Effector memory CD4-positive, alpha-beta T cell (primary cell): ENCODE results near the gene CDK16.
A peak's percentile ranks its signal among the peaks of the same experiment; 100 is the strongest.

ENCODE experiments used
- DNase-seq, 3 donors: peaks; one replicate each; pipeline ENCODE4 v3.0.0-alpha.2; 2020
- H3K27ac ChIP-seq: 2 replicates; pipeline ENCODE4 v1.7.0; 2013; ENCODE audit warnings: mild to moderate bottlenecking, low read length, moderate library complexity; ENCODE audit not compliant: insufficient read depth, poor library complexity, severe bottlenecking
- H3K27me3 ChIP-seq: replicated peaks from 2 replicates; pipeline ENCODE4 v1.7.0; 2013; ENCODE audit warnings: mild to moderate bottlenecking, low read length; ENCODE audit not compliant: insufficient read depth, control insufficient read depth, poor library complexity, severe bottlenecking
- H3K36me3 ChIP-seq: 2 replicates; pipeline ENCODE4 v1.7.0; 2013; ENCODE audit warnings: mild to moderate bottlenecking, low read length, moderate library complexity; ENCODE audit not compliant: control insufficient read depth, insufficient read depth
- H3K4me1 ChIP-seq: 2 replicates; pipeline ENCODE4 v1.7.0; 2013; ENCODE audit warnings: low read length, mild to moderate bottlenecking; ENCODE audit not compliant: control insufficient read depth, insufficient read depth, poor library complexity, severe bottlenecking
- H3K4me3 ChIP-seq: 2 replicates; pipeline ENCODE4 v1.7.0; 2013; ENCODE audit warnings: low read length, low read depth, mild to moderate bottlenecking; ENCODE audit not compliant: insufficient read depth, poor library complexity, severe bottlenecking
- H3K9me3 ChIP-seq: 2 replicates; pipeline ENCODE4 v1.7.0; 2013; ENCODE audit warnings: mild to moderate bottlenecking, low read length, moderate library complexity; ENCODE audit not compliant: control insufficient read depth

CDK16 gene

DNA sequence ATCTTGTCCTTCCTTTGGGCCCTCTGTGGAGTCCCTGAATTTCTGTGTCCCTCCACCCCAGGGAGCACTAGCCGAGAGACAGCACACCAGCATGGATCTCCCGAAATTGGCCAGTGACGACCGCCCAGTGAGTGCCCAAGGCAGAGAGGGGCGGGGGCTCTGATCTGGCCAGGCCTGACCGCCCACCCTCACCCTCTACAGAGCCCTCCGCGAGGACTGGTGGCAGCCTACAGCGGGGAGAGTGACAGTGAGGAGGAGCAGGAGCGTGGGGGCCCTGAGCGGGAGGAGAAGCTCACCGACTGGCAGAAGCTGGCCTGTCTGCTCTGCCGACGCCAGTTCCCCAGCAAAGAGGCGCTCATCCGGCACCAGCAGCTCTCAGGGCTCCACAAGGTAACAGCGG is 33.2 kb upstream of the CDK16 start:
- peaks cover 25% of the 10 kb centered on the region for H3K36me3 ChIP-seq

GRCh38 chrX:47186096-47186740 is 32.3 kb upstream of the CDK16 start:
- peaks cover 3% of the 10 kb centered on the region for H3K4me1 ChIP-seq
- DNase-seq: no peak
- H3K27me3 ChIP-seq: no peaks in the 10 kb centered on the region
- H3K27ac ChIP-seq: no peak overlapping the region
- H3K36me3 ChIP-seq: peaks cover 17% of the 10 kb centered on the region
- H3K9me3 ChIP-seq: no peaks in the 10 kb centered on the region
- no peak overlapping the region for H3K4me3 ChIP-seq

More for the DNA sequence above, 33.2 kb upstream of the CDK16 start:
- no peaks in the 10 kb centered on the region for H3K4me1 ChIP-seq
- no peak overlapping the region for H3K4me3 ChIP-seq
- no peak for DNase-seq
- H3K9me3 ChIP-seq: no peaks in the 10 kb centered on the region
- H3K27me3 ChIP-seq: no peaks in the 10 kb centered on the region
- no peak overlapping the region for H3K27ac ChIP-seq

- H3K9me3 ChIP-seq: no peaks in the 10 kb centered on the region
- peaks cover 8% of the 10 kb centered on the region for H3K4me1 ChIP-seq
- no peak for DNase-seq
- H3K36me3 ChIP-seq: peaks cover 7% of the 10 kb centered on the region
- H3K27me3 ChIP-seq: no peaks in the 10 kb centered on the region
- H3K4me3 ChIP-seq: no peak overlapping the region
- no peak overlapping the region for H3K27ac ChIP-seq
Measured at GRCh38 chrX:47187106-47187677, 31.3 kb upstream of the CDK16 start.

- H3K27ac ChIP-seq: no peak overlapping the region
- H3K4me3 ChIP-seq: no peak overlapping the region
- DNase-seq: no peak
- no peaks in the 10 kb centered on the region for H3K9me3 ChIP-seq
- peaks cover 23% of the 10 kb centered on the region for H3K4me1 ChIP-seq
- no peaks in the 10 kb centered on the region for H3K27me3 ChIP-seq
- no peaks in the 10 kb centered on the region for H3K36me3 ChIP-seq
Measured at GRCh38 chrX:47189906-47190305, 28.6 kb upstream of the CDK16 start.

DNA sequence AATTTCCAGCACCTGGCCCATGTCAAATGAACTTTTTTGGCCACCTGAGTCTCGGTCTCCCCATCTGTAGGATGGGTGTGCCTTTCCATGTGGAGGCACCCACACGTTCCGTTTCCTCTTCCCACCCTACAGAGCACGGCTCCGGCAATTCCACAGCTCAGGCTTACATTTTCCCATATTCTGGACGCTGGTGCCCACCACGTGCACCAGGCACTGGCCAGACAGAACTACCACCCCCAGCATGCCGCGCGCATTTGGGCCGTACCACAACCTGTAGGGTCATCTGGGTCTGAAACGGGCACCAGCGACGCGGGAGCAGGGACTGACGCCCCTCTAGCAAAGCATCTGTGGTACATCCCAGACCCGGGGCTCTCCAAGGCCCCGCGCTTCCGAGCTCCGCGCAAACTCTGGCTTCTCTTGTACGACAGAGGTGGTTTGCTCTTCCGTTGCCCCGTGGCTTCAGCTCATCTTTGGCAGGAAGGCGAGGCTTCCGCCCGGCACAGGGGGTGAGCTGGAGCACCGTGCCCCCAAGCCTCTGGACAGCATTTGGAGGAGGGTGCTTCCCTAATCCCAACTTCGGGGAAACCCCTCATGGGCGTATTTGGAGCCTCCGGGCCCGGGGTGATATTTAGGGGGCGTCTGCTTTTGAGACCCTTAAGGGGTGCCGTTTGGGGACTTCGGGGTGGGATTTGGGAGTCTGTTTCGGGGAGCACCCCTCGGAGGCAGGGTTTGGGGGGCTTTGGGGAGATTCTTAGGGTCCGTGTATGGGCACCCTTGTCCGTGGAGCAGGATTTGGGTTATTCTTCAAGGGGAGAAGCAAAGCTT is 27.8 kb upstream of the CDK16 start:
- H3K36me3 ChIP-seq: no peaks in the 10 kb centered on the region

DNA sequence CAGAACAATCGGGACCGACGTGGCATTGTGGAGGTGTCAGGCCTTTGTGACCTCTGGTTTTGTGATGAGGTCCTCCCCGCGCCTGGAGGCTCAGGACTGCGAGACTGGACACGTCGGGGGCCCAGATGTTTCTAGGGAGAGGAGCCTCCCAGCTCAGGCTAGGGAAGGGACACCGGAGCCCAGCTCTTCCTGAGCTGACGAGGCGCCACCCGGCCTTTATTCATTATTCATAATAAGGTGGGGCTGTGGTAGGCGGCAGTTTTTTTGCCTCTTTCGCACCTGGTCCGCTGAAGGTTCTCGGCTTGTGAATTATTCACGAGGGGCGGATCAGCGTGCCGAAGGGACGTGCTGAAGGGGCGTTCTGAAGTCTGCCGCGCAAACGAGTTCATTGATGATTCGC is 27.1 kb upstream of the CDK16 start:
- peak overlapping the region; percentile 44 for H3K4me3 ChIP-seq
- H3K27me3 ChIP-seq: no peaks in the 10 kb centered on the region
- H3K27ac ChIP-seq: peak overlapping the region; percentile 66
- no peaks in the 10 kb centered on the region for H3K9me3 ChIP-seq
- DNase-seq: peak in 2 of 3 donors; percentile 18 to 28
- peaks cover 34% of the 10 kb centered on the region for H3K4me1 ChIP-seq
- H3K36me3 ChIP-seq: no peaks in the 10 kb centered on the region

More for the DNA sequence above, 27.8 kb upstream of the CDK16 start:
- Histone ChIP-seq H3K9me3 (no peaks in the 10 kb centered on the region), H3K4me1 (peaks cover 27% of the 10 kb centered on the region), H3K27ac (peak overlapping the region; percentile 66), H3K4me3 (peak overlapping the region; percentile 44), H3K27me3 (no peaks in the 10 kb centered on the region)
- peak; percentile 60 to 69 (median 65) for DNase-seq

- H3K36me3 ChIP-seq: peaks cover 3% of the 10 kb centered on the region
- no peaks in the 10 kb centered on the region for H3K27me3 ChIP-seq
- H3K9me3 ChIP-seq: no peaks in the 10 kb centered on the region
- no peak overlapping the region for H3K4me3 ChIP-seq
- no peak for DNase-seq
- H3K27ac ChIP-seq: no peak overlapping the region
- H3K4me1 ChIP-seq: peaks cover 38% of the 10 kb centered on the region
Measured at GRCh38 chrX:47191806-47192401, 26.6 kb upstream of the CDK16 start.

DNA sequence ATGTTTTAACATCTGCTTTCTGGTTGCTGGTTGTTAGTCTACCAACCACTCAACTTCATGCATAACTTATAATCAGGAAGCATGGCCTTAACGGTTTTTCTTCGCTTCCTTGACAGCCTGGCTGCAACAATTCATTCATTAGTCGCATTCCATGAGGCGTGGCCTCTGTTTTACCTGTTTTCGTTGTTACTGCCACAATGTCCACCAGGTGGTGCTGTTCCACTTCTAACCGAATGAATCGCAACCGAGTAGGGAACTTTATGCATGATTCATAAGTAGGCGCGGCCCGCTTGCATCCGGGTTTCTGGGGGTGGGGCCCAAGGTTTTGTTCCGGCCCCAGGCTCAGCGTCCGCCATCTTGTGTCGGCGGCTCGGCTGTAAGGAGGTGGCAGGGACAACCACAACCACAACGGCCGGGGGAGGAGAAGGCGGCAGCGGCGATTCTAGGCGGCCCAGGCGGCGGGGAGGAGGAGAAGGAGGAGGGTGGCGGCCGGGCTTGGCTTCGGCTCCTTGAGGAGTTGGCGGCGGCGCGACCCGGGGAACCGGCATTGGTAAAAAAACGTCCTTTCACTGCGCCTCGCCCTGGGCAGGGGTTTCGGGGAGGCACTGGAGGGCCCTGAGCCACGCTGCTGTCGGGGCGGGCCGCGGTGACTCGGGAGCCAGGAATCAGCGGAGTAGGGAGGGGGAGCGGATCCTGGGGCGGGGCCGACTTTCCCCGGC is 24.8 kb upstream of the CDK16 start, which contains the start of gene UBA1:
UBA1 (plus strand) TSS at position 355 of the 719 bp plus-strand sequence. CDS start 4,974 bp downstream, outside the sequence.
- no peaks in the 10 kb centered on the region for H3K27me3 ChIP-seq
- H3K27ac ChIP-seq: peak within 1 kb of the TSS; percentile 90
- H3K4me1 ChIP-seq: peaks cover 42% of the 10 kb centered on the region
- H3K4me3 ChIP-seq: peak within 1 kb of the TSS; percentile 90
- DNase-seq: peak; percentile 88 to 95 (median 90)
- no peaks in the 10 kb centered on the region for H3K9me3 ChIP-seq
- peaks cover 13% of the 10 kb centered on the region for H3K36me3 ChIP-seq

DNA sequence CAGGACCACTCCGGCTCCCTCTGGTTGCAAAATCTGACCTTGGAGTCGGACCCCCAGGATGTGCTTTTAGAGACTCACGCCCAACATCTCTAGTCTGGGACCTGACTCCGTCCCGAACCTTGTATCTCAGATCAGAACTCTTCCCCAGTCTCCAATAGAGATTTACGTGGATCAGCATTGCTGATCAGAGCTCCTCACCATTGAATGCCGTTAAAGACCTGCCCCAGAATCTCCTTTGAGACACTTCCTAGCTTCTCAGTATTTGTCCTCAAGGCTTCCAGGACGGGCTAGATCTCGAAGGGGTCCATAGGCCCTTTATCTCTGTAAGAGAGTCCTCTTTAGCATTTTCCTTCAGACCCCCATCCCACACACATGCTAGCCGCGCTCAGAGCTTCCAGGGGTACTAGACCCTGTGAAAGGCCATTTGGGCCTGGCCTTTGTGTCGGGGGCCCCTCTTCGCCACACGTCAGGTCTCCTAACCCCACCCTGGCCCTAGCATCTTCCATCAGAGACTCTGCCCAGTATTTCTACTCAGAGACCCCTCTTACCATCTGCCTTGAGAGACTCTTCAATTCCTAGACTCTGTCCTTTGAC is 24.2 kb upstream of the CDK16 start:
- no peak for DNase-seq
- no peaks in the 10 kb centered on the region for H3K9me3 ChIP-seq
- peaks cover 42% of the 10 kb centered on the region for H3K4me1 ChIP-seq
- H3K36me3 ChIP-seq: peaks cover 20% of the 10 kb centered on the region
- no peaks in the 10 kb centered on the region for H3K27me3 ChIP-seq
- peak overlapping the region; percentile 90 for H3K27ac ChIP-seq
- peak overlapping the region; percentile 90 for H3K4me3 ChIP-seq
